ENCODE results near the gene DHX30.

Gene DHX30

GRCh38 chr3:47888986-47889757 lies 86.2 kb downstream of the DHX30 start:
- FAIRE-seq: no peak

GRCh38 chr3:47890126-47890827 lies 87.3 kb downstream of the DHX30 start:
- FAIRE-seq: no peak

GRCh38 chr3:47890828-47891612 lies 88.1 kb downstream of the DHX30 start:
- peak; percentile 68 for FAIRE-seq

- no peak for FAIRE-seq
Measured at GRCh38 chr3:47891613-47892005, 88.7 kb downstream of the DHX30 start.

GRCh38 chr3:47892286-47893040 lies 89.5 kb downstream of the DHX30 start:
- FAIRE-seq: no peak

- no peak for FAIRE-seq
Measured at GRCh38 chr3:47895241-47895640, 92.3 kb downstream of the DHX30 start.

GRCh38 chr3:47896736-47897135 lies 93.8 kb downstream of the DHX30 start:
- no peak for FAIRE-seq

- no peak for FAIRE-seq
Measured at GRCh38 chr3:47897954-47898353, 95.0 kb downstream of the DHX30 start.

GRCh38 chr3:47899495-47900108 lies 96.7 kb downstream of the DHX30 start:
- FAIRE-seq: no peak

Data from endometrium (tissue), 2 donors.